ENCODE results near the gene C14orf119. TPM values are rescaled to one million over a fixed set of nuclear protein-coding genes. Genes with fewer than 3 reads are reported as not detected.

Gene C14orf119
- total and polyA plus RNA-seq, 2 experiments from 2014 or later, result 22.2 to 120 TPM

DNA sequence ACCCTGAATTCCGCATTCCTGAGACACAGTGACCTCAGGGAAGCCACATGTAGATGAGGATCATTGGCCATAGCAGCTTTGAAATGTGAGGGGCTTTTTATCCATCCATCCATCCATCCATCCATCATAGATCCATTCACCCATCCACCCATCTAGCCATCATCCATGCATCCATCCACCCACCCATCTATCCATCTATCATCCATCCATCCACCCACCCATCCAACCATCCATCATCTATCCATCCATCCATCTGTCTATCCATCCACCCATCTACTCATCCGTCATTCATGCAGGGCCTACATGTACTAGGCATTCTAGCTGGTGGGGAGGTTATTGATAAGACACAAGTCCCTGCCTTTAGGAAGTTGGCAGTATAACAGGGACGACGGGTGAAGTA lies 51.7 kb downstream of the C14orf119 start:
- DNase-seq (ENCODE audit: low read depth in 1 of 2, low spot score in 1 of 2), result no peak
- Histone ChIP-seq H3K27ac (no peak overlapping the region), H3K9me3 (ENCODE audit: low read depth) (no peaks in the 10 kb centered on the region), H3K4me1 (ENCODE audit: low read depth) (peaks cover 3% of the 10 kb centered on the region), H3K36me3 (no peaks in the 10 kb centered on the region), H3K27me3 (no peaks in the 10 kb centered on the region), H3K4me3 (no peak overlapping the region)
- TF ChIP-seq, protein P1, sequence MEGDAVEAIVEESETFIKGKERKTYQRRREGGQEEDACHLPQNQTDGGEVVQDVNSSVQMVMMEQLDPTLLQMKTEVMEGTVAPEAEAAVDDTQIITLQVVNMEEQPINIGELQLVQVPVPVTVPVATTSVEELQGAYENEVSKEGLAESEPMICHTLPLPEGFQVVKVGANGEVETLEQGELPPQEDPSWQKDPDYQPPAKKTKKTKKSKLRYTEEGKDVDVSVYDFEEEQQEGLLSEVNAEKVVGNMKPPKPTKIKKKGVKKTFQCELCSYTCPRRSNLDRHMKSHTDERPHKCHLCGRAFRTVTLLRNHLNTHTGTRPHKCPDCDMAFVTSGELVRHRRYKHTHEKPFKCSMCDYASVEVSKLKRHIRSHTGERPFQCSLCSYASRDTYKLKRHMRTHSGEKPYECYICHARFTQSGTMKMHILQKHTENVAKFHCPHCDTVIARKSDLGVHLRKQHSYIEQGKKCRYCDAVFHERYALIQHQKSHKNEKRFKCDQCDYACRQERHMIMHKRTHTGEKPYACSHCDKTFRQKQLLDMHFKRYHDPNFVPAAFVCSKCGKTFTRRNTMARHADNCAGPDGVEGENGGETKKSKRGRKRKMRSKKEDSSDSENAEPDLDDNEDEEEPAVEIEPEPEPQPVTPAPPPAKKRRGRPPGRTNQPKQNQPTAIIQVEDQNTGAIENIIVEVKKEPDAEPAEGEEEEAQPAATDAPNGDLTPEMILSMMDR (IDR thresholded peaks at IDR 0.05; ENCODE audit: low read depth, low read length), result no peak

DNA sequence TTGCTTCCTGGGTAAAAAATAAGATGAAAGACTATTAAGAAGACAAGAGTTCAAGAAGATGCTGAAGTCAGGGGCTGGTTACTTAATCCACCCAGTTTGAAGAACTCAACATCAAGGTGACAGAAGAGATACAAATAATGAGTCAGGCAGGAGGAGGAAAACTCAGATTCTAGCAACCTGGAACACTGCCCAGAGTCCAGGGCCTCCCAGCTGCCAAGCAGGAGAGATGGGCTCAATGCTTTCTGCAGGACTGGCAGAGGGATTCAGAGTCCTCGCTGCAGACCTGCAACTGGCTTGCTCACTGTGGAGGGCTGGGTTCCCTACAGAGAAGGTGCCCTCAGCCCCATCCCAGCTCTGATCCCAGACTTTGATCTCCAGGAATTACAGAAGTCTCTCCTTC lies 52.4 kb downstream of the C14orf119 start:
- H3K4me1 ChIP-seq (ENCODE audit: low read depth), result no peaks in the 10 kb centered on the region
- DNase-seq (ENCODE audit: low read depth in 1 of 2, low spot score in 1 of 2), result peak in 1 of 2 donors; percentile 75

DNA sequence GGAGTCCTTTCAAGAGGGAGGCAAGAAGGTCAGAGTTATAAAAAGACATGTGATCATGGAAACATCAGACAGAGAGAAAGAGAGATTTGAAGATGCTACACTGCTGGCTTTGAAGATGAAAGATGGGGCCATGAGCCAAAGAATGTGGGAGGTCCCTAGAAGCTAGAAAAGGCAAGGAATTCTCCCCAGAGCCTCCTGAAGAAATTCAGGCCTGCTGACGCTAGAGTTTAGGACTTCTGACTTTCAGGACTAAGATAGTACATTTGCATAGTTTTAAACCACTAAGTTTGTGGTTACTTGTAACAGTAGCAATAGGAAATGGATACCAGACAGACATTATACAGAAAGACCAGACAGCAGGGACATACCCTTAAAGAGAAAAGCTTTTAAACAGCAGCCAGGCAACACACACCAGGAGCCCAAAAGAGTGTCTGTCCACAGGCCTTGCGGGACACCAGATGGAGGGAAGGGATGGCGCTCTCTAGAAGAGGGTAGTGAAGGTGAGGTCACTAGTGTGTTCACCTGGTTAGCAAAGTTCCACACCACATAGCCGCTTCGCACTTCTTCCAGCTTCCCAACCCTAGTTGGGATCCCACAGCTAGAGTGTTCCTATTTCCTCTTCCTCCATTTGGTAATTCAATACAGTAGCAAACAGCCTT lies 53.4 kb downstream of the C14orf119 start:
- TF ChIP-seq, protein P1 (IDR thresholded peaks at IDR 0.05; ENCODE audit: low read depth, low read length), result no peak
- no peak overlapping the region for H3K27ac ChIP-seq
- no peaks in the 10 kb centered on the region for H3K4me1 ChIP-seq (ENCODE audit: low read depth)
- no peaks in the 10 kb centered on the region for H3K27me3 ChIP-seq
- no peaks in the 10 kb centered on the region for H3K36me3 ChIP-seq
- no peak overlapping the region for H3K4me3 ChIP-seq
- peak in 1 of 2 donors; percentile 68 for DNase-seq (ENCODE audit: low read depth in 1 of 2, low spot score in 1 of 2)
- H3K9me3 ChIP-seq (ENCODE audit: low read depth), result no peaks in the 10 kb centered on the region

More for the DNA sequence above, 52.4 kb downstream of the C14orf119 start:
- H3K4me3 ChIP-seq, result no peak overlapping the region
- TF ChIP-seq, protein P1 (IDR thresholded peaks at IDR 0.05; ENCODE audit: low read depth, low read length), result no peak
- H3K36me3 ChIP-seq, result no peaks in the 10 kb centered on the region
- H3K9me3 ChIP-seq (ENCODE audit: low read depth), result no peaks in the 10 kb centered on the region
- H3K27ac ChIP-seq, result no peak overlapping the region
- H3K27me3 ChIP-seq, result no peaks in the 10 kb centered on the region

DNA sequence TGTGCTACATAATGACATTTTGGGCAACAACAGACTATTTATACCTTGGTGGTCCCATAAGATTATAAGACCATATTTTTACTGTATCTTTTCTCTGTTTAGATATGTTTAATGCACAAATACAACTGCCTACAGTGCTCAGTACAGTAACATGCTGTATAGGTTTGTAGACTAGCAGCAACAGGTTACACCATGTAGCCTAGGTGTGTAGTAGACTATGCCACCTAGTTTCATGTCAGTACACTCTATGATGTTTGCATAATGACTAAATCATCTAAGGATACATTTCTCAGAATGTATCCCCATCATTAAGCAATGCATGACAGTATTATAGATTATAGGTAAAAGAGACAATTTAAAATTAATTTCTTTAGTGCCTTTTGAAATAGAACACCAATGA lies 54.4 kb downstream of the C14orf119 start:
- Histone ChIP-seq H3K4me3 (no peak overlapping the region), H3K27ac (no peak overlapping the region), H3K27me3 (no peaks in the 10 kb centered on the region), H3K9me3 (ENCODE audit: low read depth) (no peaks in the 10 kb centered on the region), H3K4me1 (ENCODE audit: low read depth) (peaks cover 8% of the 10 kb centered on the region), H3K36me3 (no peaks in the 10 kb centered on the region)
- TF ChIP-seq, protein P1 (IDR thresholded peaks at IDR 0.05; ENCODE audit: low read depth, low read length), result no peak
- no peak for DNase-seq (ENCODE audit: low read depth in 1 of 2, low spot score in 1 of 2)

Other genes with a start within 250 kb of the C14orf119 start
- gene LRP10, start 223.8 kb upstream of the C14orf119 start, total RNA-seq, result 40.8 and 47.1 TPM in 2 replicates
- 58.6 and 62.7 TPM in 2 replicates for gene LRP10, start 223.8 kb upstream of the C14orf119 start, polyA plus RNA-seq
- 1.6 and 5.1 TPM in 2 replicates for gene REM2, start 212.3 kb upstream of the C14orf119 start, total RNA-seq
- gene REM2, start 212.3 kb upstream of the C14orf119 start, polyA plus RNA-seq, result 2.7 and 7.1 TPM in 2 replicates
- gene RBM23, start 176.4 kb upstream of the C14orf119 start, total RNA-seq, result 97.6 and 107 TPM in 2 replicates
- 93.4 and 94.7 TPM in 2 replicates for gene RBM23, start 176.4 kb upstream of the C14orf119 start, polyA plus RNA-seq
- gene PRMT5, start 166.1 kb upstream of the C14orf119 start, total RNA-seq, result 53.9 and 62.7 TPM in 2 replicates
- gene PRMT5, start 166.1 kb upstream of the C14orf119 start, polyA plus RNA-seq, result 131 and 134 TPM in 2 replicates
- gene HAUS4, start 138.4 kb upstream of the C14orf119 start, total RNA-seq, result 60.7 and 84.5 TPM in 2 replicates
- gene HAUS4, start 138.4 kb upstream of the C14orf119 start, polyA plus RNA-seq, result 28.3 and 59.7 TPM in 2 replicates
- gene AJUBA, start 113.0 kb upstream of the C14orf119 start, total RNA-seq, result 33.8 and 39.3 TPM in 2 replicates
- 18.9 and 19.9 TPM in 2 replicates for gene AJUBA, start 113.0 kb upstream of the C14orf119 start, polyA plus RNA-seq
- gene C14orf93, start 85.4 kb upstream of the C14orf119 start, total RNA-seq, result 7.9 and 26.3 TPM in 2 replicates
- 6.7 and 10.5 TPM in 2 replicates for gene C14orf93, start 85.4 kb upstream of the C14orf119 start, polyA plus RNA-seq
- 124 and 255 TPM in 2 replicates for gene PSMB5, start 60.6 kb upstream of the C14orf119 start, total RNA-seq
- 304 and 326 TPM in 2 replicates for gene PSMB5, start 60.6 kb upstream of the C14orf119 start, polyA plus RNA-seq
- 0.12 TPM in 1 of 2 replicates, not detected in the other for gene PSMB11, start 53.3 kb upstream of the C14orf119 start, total RNA-seq
- not detected in 2 replicates for gene PSMB11, start 53.3 kb upstream of the C14orf119 start, polyA plus RNA-seq
- 8.6 and 8.9 TPM in 2 replicates for gene CDH24, start 38.0 kb upstream of the C14orf119 start, total RNA-seq
- 4.4 and 13.4 TPM in 2 replicates for gene CDH24, start 38.0 kb upstream of the C14orf119 start, polyA plus RNA-seq
- gene ACIN1, start 369 bp upstream of the C14orf119 start, total RNA-seq, result 95.1 and 151 TPM in 2 replicates
- 41.0 and 45.5 TPM in 2 replicates for gene ACIN1, start 369 bp upstream of the C14orf119 start, polyA plus RNA-seq
- 0.15 TPM in 1 of 2 replicates, not detected in the other for gene CIROP, start 9.5 kb downstream of the C14orf119 start, total RNA-seq
- not detected in 2 replicates for gene CIROP, start 9.5 kb downstream of the C14orf119 start, polyA plus RNA-seq
- gene CEBPE, start 23.8 kb downstream of the C14orf119 start, total RNA-seq, result not detected in 2 replicates
- not detected in 2 replicates for gene CEBPE, start 23.8 kb downstream of the C14orf119 start, polyA plus RNA-seq
- 9.2 and 14.1 TPM in 2 replicates for gene SLC7A8, start 88.2 kb downstream of the C14orf119 start, total RNA-seq
- 12.6 and 14.0 TPM in 2 replicates for gene SLC7A8, start 88.2 kb downstream of the C14orf119 start, polyA plus RNA-seq
- gene RNF212B, start 142.4 kb downstream of the C14orf119 start, total RNA-seq, result not detected in 2 replicates
- 0.72 TPM in 1 of 2 replicates, not detected in the other for gene RNF212B, start 142.4 kb downstream of the C14orf119 start, polyA plus RNA-seq
- 12.3 and 13.6 TPM in 2 replicates for gene HOMEZ, start 190.6 kb downstream of the C14orf119 start, total RNA-seq
- gene HOMEZ, start 190.6 kb downstream of the C14orf119 start, polyA plus RNA-seq, result 20.8 and 26.5 TPM in 2 replicates
- 15.5 and 16.9 TPM in 2 replicates for gene PPP1R3E, start 207.4 kb downstream of the C14orf119 start, total RNA-seq
- gene PPP1R3E, start 207.4 kb downstream of the C14orf119 start, polyA plus RNA-seq, result 14.2 and 17.9 TPM in 2 replicates
- 28.6 and 40.7 TPM in 2 replicates for gene BCL2L2, start 211.3 kb downstream of the C14orf119 start, total RNA-seq
- gene BCL2L2, start 211.3 kb downstream of the C14orf119 start, polyA plus RNA-seq, result 5.8 and 7.4 TPM in 2 replicates
- gene PABPN1, start 226.0 kb downstream of the C14orf119 start, total RNA-seq, result 184 and 194 TPM in 2 replicates
- gene PABPN1, start 226.0 kb downstream of the C14orf119 start, polyA plus RNA-seq, result 502 and 534 TPM in 2 replicates